ENCODE data around the gene SMURF1. TPM values are rescaled to one million over a fixed set of nuclear protein-coding genes. Genes with fewer than 3 reads are reported as not detected.
"Not testable (repeated sequence)": the region's sequence is repeated elsewhere in the genome, so short reads cannot be mapped to it uniquely, and the experiment has no call there.

Gene SMURF1
- total RNA-seq, 2 experiments from 2014 or later: 12.9 to 13.9 TPM

DNA sequence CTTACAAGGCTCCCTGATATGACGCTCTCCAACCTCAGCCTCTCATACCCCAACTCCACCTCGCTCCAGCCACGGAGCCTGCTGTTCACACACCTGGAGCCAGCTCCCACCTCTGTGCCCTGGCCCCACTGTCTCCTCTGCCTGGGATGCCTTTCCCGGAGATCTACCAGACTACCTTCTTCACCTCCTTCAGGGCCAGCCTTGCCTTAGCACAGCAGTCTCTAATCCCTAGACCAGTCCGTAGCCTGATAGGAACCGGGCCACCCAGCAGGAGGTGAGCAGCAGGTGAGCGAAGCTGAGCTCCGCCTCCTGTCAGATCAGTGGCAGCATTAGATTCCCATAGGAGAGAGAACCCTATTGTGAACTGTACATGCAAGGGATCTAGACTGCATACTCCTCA lies 23.2 kb upstream of the SMURF1 start:
- DNase-seq (no peak), ATAC-seq (no peak)
- no peaks in the 10 kb centered on the region for H3K36me3 Mint-ChIP-seq
- H3K4me1 Mint-ChIP-seq: no peaks in the 10 kb centered on the region
- peaks cover 9% of the 10 kb centered on the region for H3K27me3 Mint-ChIP-seq
- CTCF ChIA-PET: no interaction called here
- H3K4me3 Mint-ChIP-seq: no peak overlapping the region
- no peak overlapping the region for H3K27ac Mint-ChIP-seq
- H3K9me3 Mint-ChIP-seq (ENCODE audit: low read depth): no peaks in the 10 kb centered on the region

DNA sequence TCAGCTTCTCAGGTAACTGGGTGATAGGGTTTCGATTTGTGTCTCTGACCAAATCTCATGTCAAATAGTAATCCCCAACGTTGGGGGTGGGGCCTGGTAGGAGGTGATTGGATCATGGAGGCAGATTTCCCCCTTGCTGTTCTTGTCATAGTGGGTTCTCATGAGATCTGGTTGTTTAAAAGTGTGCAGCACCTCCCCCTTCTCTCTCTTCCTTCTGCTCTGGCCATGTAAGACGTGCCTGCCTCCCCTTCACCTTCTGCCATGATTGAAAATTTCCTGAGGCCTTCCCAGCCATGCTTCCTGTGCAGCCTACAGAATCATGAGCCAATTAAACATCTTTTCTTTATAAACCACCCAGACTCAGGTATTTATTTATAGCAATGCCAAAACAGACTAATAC lies 21.9 kb upstream of the SMURF1 start:
- Mint-ChIP-seq H3K9me3 (ENCODE audit: low read depth) (no peaks in the 10 kb centered on the region), H3K4me3 (no peak overlapping the region), H3K4me1 (no peaks in the 10 kb centered on the region), H3K27ac (no peak overlapping the region), H3K27me3 (peaks cover 13% of the 10 kb centered on the region), H3K36me3 (no peaks in the 10 kb centered on the region)
- DNase-seq (no peak), ATAC-seq (no peak)
- CTCF ChIA-PET: no interaction called here

DNA sequence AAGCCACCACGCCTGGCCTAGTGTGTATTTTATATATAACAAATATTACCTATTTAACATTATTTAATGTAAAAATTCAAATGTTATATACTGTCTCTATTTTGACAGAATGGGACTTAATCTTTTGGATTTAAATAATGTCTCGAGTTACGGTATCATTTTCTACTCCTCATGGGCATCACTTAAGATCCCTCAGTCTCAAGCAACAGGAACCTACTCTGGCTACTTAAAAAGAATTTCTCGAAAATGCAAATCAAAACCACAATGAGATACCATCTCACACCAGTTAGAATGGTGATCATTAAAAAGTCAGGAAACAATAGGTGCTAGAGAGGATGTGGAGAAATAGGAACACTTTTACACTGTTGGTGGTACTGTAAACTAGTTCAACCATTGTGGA lies 19.8 kb upstream of the SMURF1 start:
- ATAC-seq; DNase-seq; H3K4me3 Mint-ChIP-seq; H3K9me3 Mint-ChIP-seq (ENCODE audit: low read depth); CTCF ChIA-PET; H3K27ac Mint-ChIP-seq; H3K4me1 Mint-ChIP-seq; H3K36me3 Mint-ChIP-seq: not testable (repeated sequence)
- H3K27me3 Mint-ChIP-seq: peaks cover 14% of the 10 kb centered on the region

DNA sequence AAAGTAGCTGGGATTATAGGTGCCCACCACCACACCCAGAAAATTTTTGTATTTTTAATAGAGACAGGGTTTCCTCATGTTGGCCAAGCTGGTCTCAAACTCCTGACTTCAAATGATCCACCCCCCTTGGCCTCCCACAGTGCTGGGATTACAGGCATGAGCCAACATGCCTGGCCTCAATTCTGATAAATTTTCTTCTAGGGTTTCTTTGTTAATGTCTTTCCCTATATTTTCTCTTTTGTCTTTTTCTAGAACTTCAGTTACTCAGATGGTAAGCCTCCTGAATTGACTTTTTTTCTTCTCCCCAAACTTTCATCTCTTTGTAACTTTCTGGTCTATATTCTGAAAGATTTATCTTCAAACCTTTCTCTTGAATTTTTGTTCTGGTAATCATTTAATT lies 12.7 kb upstream of the SMURF1 start:
- Mint-ChIP-seq H3K27me3 (peaks cover 29% of the 10 kb centered on the region), H3K27ac (no peak overlapping the region), H3K9me3 (ENCODE audit: low read depth) (no peaks in the 10 kb centered on the region), H3K36me3 (no peaks in the 10 kb centered on the region), H3K4me3 (no peak overlapping the region), H3K4me1 (no peaks in the 10 kb centered on the region)
- DNase-seq (no peak), ATAC-seq (no peak)
- CTCF ChIA-PET: no interaction called here

DNA sequence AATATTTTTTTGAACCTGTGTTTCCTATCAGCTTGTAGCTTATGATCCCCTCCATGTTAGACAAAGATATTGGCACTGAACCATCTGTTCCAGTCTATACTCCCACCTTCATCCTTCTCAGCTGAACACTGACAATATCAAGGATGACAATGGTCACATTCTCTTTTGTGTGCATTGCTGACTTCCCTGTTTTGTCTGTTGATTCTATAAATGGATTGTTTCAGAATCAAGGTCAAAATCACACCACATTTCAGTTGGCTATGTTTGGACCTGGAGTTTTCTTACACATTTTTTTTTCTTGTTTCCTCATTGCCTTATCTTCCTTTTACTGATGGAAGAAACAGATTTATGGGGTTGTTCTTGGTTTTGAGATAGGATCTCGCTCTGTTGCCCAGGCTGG lies 11.3 kb upstream of the SMURF1 start:
- H3K4me3 Mint-ChIP-seq: no peak overlapping the region
- H3K4me1 Mint-ChIP-seq: no peaks in the 10 kb centered on the region
- H3K9me3 Mint-ChIP-seq (ENCODE audit: low read depth): no peaks in the 10 kb centered on the region
- H3K27me3 Mint-ChIP-seq: peaks cover 25% of the 10 kb centered on the region
- no peaks in the 10 kb centered on the region for H3K36me3 Mint-ChIP-seq
- no peak for DNase-seq
- no peak for ATAC-seq
- no peak overlapping the region for H3K27ac Mint-ChIP-seq
- CTCF ChIA-PET: interaction anchor here (1.2 kb wide), 1 partner anchor 11 kb away, joined by 3 read pairs; no protein-coding TSS in a partner anchor

DNA sequence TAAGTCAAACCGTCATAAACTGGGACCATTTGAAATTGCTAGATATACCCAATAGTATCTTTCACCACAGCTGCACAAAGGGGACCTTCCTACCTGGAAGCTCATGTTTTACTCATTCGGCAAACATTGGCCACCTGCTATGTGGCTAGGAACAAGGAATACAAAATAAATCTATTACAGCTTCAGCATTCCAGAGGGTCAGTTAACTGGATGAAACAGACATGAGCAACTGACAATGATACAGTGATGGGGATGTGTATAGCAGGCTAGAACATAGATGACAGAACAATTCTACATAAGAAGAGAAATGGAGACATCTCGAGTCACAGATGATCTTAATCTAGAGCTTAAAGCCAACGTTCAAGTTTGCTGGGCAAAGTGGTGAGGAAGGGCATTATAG lies 3.1 kb upstream of the SMURF1 start:
- CTCF ChIA-PET: no interaction called here
- ATAC-seq (no peak), DNase-seq (no peak)
- Mint-ChIP-seq H3K4me1 (peaks cover 15% of the 10 kb centered on the region), H3K27me3 (peaks cover 9% of the 10 kb centered on the region), H3K27ac (no peak overlapping the region), H3K4me3 (no peak overlapping the region), H3K36me3 (peaks cover 4% of the 10 kb centered on the region), H3K9me3 (ENCODE audit: low read depth) (no peaks in the 10 kb centered on the region)

DNA sequence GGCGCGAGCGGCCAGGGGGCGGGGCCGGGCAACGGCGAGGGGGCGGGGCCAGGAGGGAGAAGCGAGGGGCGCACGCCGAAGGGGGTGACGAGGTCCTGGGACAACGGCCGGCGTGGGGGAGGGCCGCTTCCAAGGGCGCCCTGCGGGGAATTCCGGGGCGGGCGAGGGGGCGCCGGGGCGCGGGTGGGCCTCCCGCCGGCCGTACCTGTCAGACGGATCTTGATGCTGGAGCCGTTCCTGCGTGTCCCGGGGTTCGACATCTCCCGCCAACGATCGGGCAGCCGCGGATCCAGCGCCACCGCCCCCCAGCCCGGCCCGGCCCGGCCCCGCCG lies 421 bp downstream of the SMURF1 start:
- no peak for DNase-seq
- Mint-ChIP-seq H3K27ac (peak overlapping the region; percentile 75), H3K9me3 (ENCODE audit: low read depth) (no peaks in the 10 kb centered on the region), H3K36me3 (peaks cover 9% of the 10 kb centered on the region), H3K27me3 (peaks cover 9% of the 10 kb centered on the region), H3K4me3 (peak overlapping the region; percentile 78), H3K4me1 (peaks cover 37% of the 10 kb centered on the region)
- CTCF ChIA-PET: no interaction called here
- ATAC-seq: peak; percentile 63

DNA sequence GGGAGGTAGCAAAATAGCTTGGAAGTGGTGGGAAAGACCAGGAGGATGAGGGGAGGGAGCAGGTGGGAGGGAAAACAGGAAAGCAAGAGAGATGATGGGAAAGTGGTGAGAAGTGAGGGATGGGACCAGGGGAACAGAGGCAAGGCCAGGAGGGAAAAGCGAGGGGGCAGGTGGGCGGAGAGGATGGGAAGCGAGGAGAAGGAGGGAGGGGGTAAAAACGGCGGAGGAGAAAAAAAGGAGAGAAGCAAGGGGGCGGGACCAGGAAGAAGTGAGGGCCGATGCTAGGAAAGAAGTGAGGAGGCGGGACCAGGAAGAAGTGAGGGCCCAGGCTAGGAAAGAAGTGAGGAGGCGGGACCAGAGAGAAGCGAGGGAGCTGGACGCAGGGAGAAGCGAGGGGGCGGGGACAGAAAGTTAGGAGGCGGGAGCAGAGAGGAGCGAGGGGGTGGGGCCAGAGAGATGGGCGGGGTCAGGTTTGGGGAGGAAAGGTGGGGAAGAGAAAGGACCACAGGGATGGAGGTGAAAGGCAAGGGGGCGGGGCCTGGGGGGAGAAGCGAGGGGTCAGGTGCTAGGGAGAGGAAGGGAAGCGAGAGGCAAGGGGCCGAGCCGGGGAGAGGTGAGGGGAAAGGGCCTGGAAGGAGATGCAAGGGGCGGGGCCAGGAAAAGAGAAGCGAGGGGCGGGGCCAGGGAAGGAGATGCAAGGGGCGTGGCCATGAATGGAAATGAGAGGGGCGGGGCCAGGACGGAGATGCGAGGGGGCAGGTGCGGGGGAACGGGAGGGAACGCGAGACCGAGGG lies 984 bp downstream of the SMURF1 start:
- CTCF ChIA-PET: interaction anchor here (0.7 kb wide), 1 partner anchor 1627 kb away, joined by 4 read pairs; no protein-coding TSS in a partner anchor
- peaks cover 6% of the 10 kb centered on the region for H3K27me3 Mint-ChIP-seq
- H3K9me3 Mint-ChIP-seq (ENCODE audit: low read depth): no peaks in the 10 kb centered on the region
- H3K4me3 Mint-ChIP-seq: peak overlapping the region; percentile 78
- H3K27ac Mint-ChIP-seq: peak overlapping the region; percentile 75
- DNase-seq (peak; percentile 96), ATAC-seq (peak; percentile 50)
- peaks cover 40% of the 10 kb centered on the region for H3K4me1 Mint-ChIP-seq
- peaks cover 9% of the 10 kb centered on the region for H3K36me3 Mint-ChIP-seq

DNA sequence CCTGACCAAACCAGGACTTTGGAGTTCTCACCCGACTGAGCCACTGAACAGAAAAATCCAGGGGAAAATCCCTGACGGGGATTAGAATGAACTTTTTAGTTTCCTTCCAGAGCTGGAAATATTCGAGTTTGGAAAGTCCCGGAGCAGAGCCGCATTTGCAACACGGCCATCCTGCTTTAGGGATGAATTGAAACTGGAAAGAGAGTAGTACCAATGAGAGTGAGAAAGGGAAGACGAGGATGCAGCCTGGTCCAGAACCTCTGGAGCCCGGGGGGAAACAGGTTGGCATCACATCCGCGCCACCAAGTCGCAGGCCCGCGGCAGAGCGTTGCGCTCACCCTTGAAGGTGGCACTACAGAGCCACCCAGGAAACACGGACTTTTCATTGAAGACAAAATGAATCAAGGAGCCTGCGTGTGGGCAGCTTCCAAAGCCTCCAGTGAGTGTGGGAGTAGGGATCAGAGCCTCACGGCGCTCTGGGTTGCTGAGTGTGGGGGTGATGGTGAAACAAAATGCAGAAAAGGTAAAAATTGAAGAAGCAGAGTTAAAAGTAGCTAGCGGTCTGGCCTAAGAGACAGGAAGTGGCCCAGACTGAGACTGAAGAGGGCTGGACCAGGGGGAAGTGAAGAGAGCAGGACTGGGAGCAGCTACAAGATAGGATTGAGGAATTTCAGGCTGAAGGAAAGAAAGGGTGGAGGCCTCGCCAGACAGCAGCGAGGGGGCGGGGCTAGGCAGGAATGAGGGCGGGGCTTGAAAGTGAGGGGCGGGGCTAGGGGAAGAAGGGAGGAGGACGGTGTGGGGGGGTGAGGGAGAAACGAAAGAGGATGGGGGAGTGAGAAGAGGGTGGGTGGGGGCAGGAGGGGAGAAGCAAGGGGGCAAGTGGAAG lies 1.8 kb downstream of the SMURF1 start:
- H3K36me3 Mint-ChIP-seq: peaks cover 9% of the 10 kb centered on the region
- peak; percentile 75 for DNase-seq
- H3K27ac Mint-ChIP-seq: peak overlapping the region; percentile 83
- H3K9me3 Mint-ChIP-seq (ENCODE audit: low read depth): no peaks in the 10 kb centered on the region
- peaks cover 4% of the 10 kb centered on the region for H3K27me3 Mint-ChIP-seq
- H3K4me1 Mint-ChIP-seq: peaks cover 40% of the 10 kb centered on the region
- peak; percentile 21 for ATAC-seq
- peak overlapping the region; percentile 78 for H3K4me3 Mint-ChIP-seq
- CTCF ChIA-PET: interaction anchor here (0.7 to 1.1 kb wide), 3 partner anchors 12 to 1626 kb away, joined by 3 to 4 read pairs (median 3); no protein-coding TSS in a partner anchor

DNA sequence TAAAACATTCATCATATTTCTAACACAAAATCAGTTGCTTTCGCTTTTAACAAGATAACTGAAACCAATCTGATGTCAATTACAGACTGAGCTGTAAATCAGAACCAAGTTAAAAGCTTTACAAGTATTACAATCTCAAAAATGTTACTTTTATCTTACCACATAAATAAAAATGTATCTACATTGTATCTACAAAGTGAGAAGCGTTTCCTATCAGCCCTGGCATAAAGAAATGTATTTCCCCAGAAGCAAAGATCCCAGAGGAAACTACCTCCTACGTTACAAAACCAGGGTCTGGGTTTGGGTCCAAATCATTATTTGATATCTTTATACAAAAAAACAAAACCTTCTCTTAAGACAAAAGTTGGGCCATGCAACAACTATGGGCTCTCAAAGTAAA lies 2.6 kb downstream of the SMURF1 start:
- Mint-ChIP-seq H3K4me3 (peak overlapping the region; percentile 78), H3K27me3 (no peaks in the 10 kb centered on the region), H3K36me3 (peaks cover 9% of the 10 kb centered on the region), H3K9me3 (ENCODE audit: low read depth) (no peaks in the 10 kb centered on the region), H3K27ac (no peak overlapping the region), H3K4me1 (peaks cover 40% of the 10 kb centered on the region)
- ATAC-seq (no peak), DNase-seq (no peak)
- CTCF ChIA-PET: interaction anchor here (1.1 kb wide), 1 partner anchor 11 kb away, joined by 3 read pairs; no protein-coding TSS in a partner anchor

DNA sequence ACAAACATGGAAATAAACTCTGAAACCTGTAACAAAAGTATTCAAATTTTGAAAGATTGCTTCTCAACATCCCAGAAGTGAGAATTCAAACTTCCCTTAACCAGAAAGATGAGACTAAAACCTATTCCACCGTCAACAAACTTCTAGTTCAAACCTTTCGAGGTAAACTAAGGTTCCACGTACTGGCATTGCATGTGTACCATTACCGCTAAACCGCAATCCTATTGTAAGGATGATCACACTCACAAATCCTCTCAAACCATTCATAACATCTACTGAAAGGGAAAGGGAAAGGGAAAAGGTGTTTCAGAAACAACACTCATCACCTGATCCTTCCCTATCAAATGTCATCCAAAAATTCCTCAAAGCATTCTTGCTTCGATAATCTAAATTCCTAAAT lies 3.1 kb downstream of the SMURF1 start:
- Mint-ChIP-seq H3K4me1 (peaks cover 40% of the 10 kb centered on the region), H3K27me3 (no peaks in the 10 kb centered on the region), H3K9me3 (ENCODE audit: low read depth) (no peaks in the 10 kb centered on the region), H3K4me3 (no peak overlapping the region), H3K36me3 (peaks cover 9% of the 10 kb centered on the region), H3K27ac (no peak overlapping the region)
- no peak for DNase-seq
- no peak for ATAC-seq
- CTCF ChIA-PET: no interaction called here

DNA sequence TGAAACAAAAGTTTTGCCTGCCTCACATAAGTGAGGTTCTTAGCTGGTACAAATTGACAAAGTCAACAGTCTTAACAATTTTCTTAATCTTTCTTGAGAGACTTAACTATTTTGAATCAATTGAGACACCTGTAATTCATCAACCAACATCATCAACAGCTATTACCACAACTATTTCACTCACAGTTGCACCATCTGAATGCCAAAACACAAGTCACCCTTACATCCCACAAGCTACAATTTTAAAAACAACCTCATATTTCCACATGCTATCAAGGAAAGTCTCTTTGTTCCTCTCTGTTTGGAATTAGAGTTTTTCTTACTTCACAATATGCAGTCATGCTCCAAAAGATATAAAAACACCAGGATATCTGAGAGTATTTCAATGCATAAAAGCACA lies 4.9 kb downstream of the SMURF1 start:
- DNase-seq (no peak), ATAC-seq (no peak)
- peaks cover 9% of the 10 kb centered on the region for H3K36me3 Mint-ChIP-seq
- CTCF ChIA-PET: interaction anchor here (1.2 kb wide), 1 partner anchor 26 kb away, joined by 3 read pairs; no protein-coding TSS in a partner anchor
- no peaks in the 10 kb centered on the region for H3K27me3 Mint-ChIP-seq
- no peak overlapping the region for H3K27ac Mint-ChIP-seq
- peaks cover 35% of the 10 kb centered on the region for H3K4me1 Mint-ChIP-seq
- H3K4me3 Mint-ChIP-seq: no peak overlapping the region
- H3K9me3 Mint-ChIP-seq (ENCODE audit: low read depth): no peaks in the 10 kb centered on the region

DNA sequence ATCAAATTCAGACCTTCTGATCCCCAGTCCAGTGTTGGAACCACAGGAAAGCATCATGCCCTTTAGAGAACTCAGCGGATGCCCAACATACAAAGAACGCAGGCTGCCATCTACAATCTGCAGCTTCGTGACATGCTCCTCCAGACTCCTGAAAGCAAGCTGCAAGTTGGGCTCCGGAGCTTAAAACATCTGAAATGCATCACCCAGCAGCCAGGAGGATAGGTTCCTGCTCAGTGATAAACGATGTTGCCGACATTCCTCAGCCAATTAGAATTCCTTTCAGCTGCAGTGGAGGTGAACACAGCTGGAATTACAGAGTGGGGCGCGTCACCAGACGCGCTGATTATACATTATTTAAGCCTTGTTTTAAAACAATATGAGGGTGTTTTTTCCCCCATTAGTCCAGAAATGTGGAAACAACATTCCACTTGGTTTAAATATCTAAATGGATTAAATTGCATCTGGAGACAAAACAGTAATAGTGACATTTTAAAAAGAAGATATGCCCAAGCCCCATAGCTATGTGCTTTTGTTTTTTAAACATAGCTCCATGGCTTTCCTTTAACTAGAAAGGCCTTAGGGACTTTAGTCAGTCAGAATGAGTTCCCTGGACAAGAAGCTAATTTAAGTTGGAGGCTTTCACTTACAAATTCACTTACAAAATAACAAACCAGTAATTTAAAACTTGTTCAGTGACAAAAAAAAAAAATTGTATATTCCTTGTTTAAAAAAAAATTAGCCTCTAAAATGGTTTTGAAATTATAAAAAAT lies 6.3 kb downstream of the SMURF1 start:
- no peak overlapping the region for H3K4me3 Mint-ChIP-seq
- peaks cover 34% of the 10 kb centered on the region for H3K4me1 Mint-ChIP-seq
- CTCF ChIA-PET: no interaction called here
- no peak for ATAC-seq
- H3K27me3 Mint-ChIP-seq: no peaks in the 10 kb centered on the region
- DNase-seq: no peak
- peaks cover 9% of the 10 kb centered on the region for H3K36me3 Mint-ChIP-seq
- H3K9me3 Mint-ChIP-seq (ENCODE audit: low read depth): no peaks in the 10 kb centered on the region
- H3K27ac Mint-ChIP-seq: no peak overlapping the region

Data from activated CD8-positive, alpha-beta memory T cell treated with anti-CD3 and anti-CD28 coated beads, Interleukin-2, amount 10 ng/mL, durations not matched to agents 7 days and 5 days (primary cell).